Adrenal gland (tissue), 12 donors: ENCODE data around the gene KCNS1. TPM values are rescaled to one million over a fixed set of nuclear protein-coding genes. Genes with fewer than 3 reads are reported as not detected.

Source experiments
- DNase-seq, 7 donors: peaks; one replicate each; pipeline ENCODE4 v3.0.0-alpha.2; 2019 to 2020
- H3K27ac ChIP-seq, 5 donors: fragments of 200-600 bp; sonication (generic) in 4 of 5; 1 replicate in 3 of 5; 2 replicates in 2 of 5; pipeline versions ENCODE4 v1.5.1 to v1.8.0; 2016 to 2020; ENCODE audit warnings: mild to moderate bottlenecking in 1 of 5
- H3K27me3 ChIP-seq: fragments of 200-600 bp; 2 replicates; pipeline ENCODE4 v1.8.0; 2021
- H3K36me3 ChIP-seq, 2 donors: fragments of 200-600 bp; replicated peaks in 1 of 2; 1 replicate in 1 of 2; 2 replicates in 1 of 2; pipeline versions ENCODE4 v1.5.1 to v1.8.0; 2018 to 2022
- H3K4me1 ChIP-seq, 2 donors: fragments of 200-600 bp; replicated peaks in 1 of 2; 1 replicate in 1 of 2; 2 replicates in 1 of 2; pipeline versions ENCODE4 v1.5.1 to v1.8.0; 2018 to 2021
- H3K4me3 ChIP-seq, 4 donors: fragments of 200-600 bp; sonication (generic) in 3 of 4; one replicate each; pipeline ENCODE4 v1.5.1; 2016 to 2018
- H3K9me3 ChIP-seq, 3 donors: fragments of 200-600 bp; sonication (generic) in 1 of 3; replicated peaks in 1 of 3; 1 replicate in 2 of 3; 2 replicates in 1 of 3; pipeline versions ENCODE4 v1.5.1 to v1.8.0; 2016 to 2021
- CTCF ChIP-seq, 6 experiments: fragments of 450-650 bp in 4 of 6; fragments of 200-600 bp in 2 of 6; sonication (generic) in 1 of 6; IDR thresholded peaks; 1 replicate in 5 of 6; 2 replicates in 1 of 6; pipeline versions ENCODE4 v1.5.1 to v1.8.0; 2016 to 2021; ENCODE audit warnings: antibody characterized with exemption in 6 of 6, mild to moderate bottlenecking in 2 of 6, moderate library complexity in 1 of 6
- POLR2A ChIP-seq, 2 donors: fragments of 450-650 bp; IDR thresholded peaks; one replicate each; pipeline ENCODE4 v1.6.1; 2017; ENCODE audit warnings: antibody characterized with exemption in 2 of 2, mild to moderate bottlenecking in 2 of 2, moderate library complexity in 1 of 2
- WGBS, 4 donors: extraction: QIAGEN DNeasy Blood & Tissue Kit in 2 of 4; methylation state at CpG; one replicate each; pipeline versions ENCODE4 v1.1.5 to v1.1.7; 2013 to 2017; 5-methylcytosine and 5-hydroxymethylcytosine counted together
- intact Hi-C, 2 donors: fragments of 100-400 bp; cut with DNase I; formaldehyde crosslinking; loops; one replicate each; pipeline versions ENCODE4 v1.14.1 to v1.15.0; 2022 to 2023
- polyA plus RNA-seq, 3 donors: library from polyadenylated mRNA; stranded (reverse); fragments of 200-250 nt in 2 of 3; fragments of 350-450 nt in 1 of 3; fragmentation: Illumina TruSeq in 1 of 3; extraction: RNeasy Lipid Tissue Mini Kit (QIAGEN cat#74804) in 1 of 3; gene quantifications; one replicate each; pipeline ENCODE4 v1.2.3, GENCODE V29; 2013 to 2014
- total RNA-seq, 9 donors: library from RNA; depleted of rRNA in 4 of 9; stranded (reverse); fragments of >200 nt in 4 of 9; fragments of 120-200 nt in 1 of 9; fragmentation: NEBNext Ultra II Directional in 1 of 9; extraction: Animal tissue kit (Norgen Biotek cat#: 25700) in 1 of 9; gene quantifications; one replicate each; pipeline versions ENCODE4 v1.1.0 to v1.2.4, GENCODE V29; 2013 to 2023
- donor health status: healthy with polysubstance abuse.
- donor health status: Bipolar disorder and iron deficiency.
- donor health status: DM: yes; HTN: yes; CAD: no.
- donor health status: DM: no; HTN: no; CAD: no.
- donor health status: DM: no; HTN: no; CAD: no.
- donor health status: DM: yes; HTN: yes; CAD: no.

Gene KCNS1
- total and polyA plus RNA-seq, 12 donors = 0.21 to 3.7 (median 0.42) TPM

- TF ChIP-seq CTCF (IDR thresholded peaks at IDR 0.05) = no peak
- no peak for TF ChIP-seq POLR2A (IDR thresholded peaks at IDR 0.05)
- Histone ChIP-seq H3K4me1 (peaks cover 4 to 7% of the 10 kb centered on the region in 2 donors), H3K36me3 (no peaks in the 10 kb centered on the region), H3K4me3 (no peak overlapping the region), H3K27ac (no peak overlapping the region), H3K27me3 (peaks cover 17% of the 10 kb centered on the region), H3K9me3 (no peaks in the 10 kb centered on the region)
- intact Hi-C loops = loop anchor here in 1 of 2 donors (5.0 kb wide), 1 partner anchor 51 kb away; no protein-coding TSS in a partner anchor
- DNase-seq = no peak
- 88 to 97% (median 96%) methylated on average over 7 of the region's 7 CpGs for WGBS, 4 donors
These were observed 8.0 kb downstream of the KCNS1 start for GRCh38 chr20:45092898-45093297.

GRCh38 chr20:45091366-45091765 is 9.6 kb downstream of the KCNS1 start:
- Histone ChIP-seq H3K27me3 (peaks cover 2% of the 10 kb centered on the region), H3K36me3 (no peaks in the 10 kb centered on the region), H3K27ac (no peak overlapping the region), H3K9me3 (no peaks in the 10 kb centered on the region), H3K4me3 (no peak overlapping the region), H3K4me1 (peaks cover 0 to 4% of the 10 kb centered on the region in 2 donors)
- intact Hi-C loops = loop anchor here in 1 of 2 donors (5.0 kb wide), 1 partner anchor 49 kb away; no protein-coding TSS in a partner anchor
- TF ChIP-seq POLR2A (IDR thresholded peaks at IDR 0.05) = no peak
- TF ChIP-seq CTCF (IDR thresholded peaks at IDR 0.05) = no peak
- no peak for DNase-seq
- 87 to 95% (median 91%) methylated on average over 3 of the region's 3 CpGs for WGBS, 4 donors

DNA sequence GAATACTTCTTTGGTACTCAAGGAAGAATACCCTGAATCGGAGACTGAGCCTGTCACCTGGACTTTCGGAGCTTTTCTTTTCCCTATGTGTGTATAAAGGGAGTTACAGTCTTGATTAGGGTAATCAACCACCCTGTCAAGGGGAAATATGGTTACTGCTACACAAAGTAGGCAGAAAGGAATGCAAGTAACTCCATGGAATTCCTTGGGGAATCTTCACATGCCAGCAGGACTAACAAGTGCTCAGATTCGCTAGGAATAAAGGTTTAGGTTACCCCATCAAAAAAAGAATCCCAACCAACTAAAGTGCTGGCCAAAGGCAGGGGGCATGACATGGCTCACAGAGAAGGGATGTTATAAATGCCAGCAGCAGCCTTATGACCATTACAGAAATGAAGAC is 10.4 kb downstream of the KCNS1 start:
- no peak overlapping the region for H3K4me3 ChIP-seq
- TF ChIP-seq POLR2A (IDR thresholded peaks at IDR 0.05) = no peak
- no peak for TF ChIP-seq CTCF (IDR thresholded peaks at IDR 0.05)
- DNase-seq = no peak
- no peaks in the 10 kb centered on the region for H3K36me3 ChIP-seq
- H3K4me1 ChIP-seq = peaks cover 0 to 1% of the 10 kb centered on the region in 2 donors
- no peak overlapping the region for H3K27ac ChIP-seq
- WGBS, 4 donors = 88 to 97% (median 93%) methylated on average over 3 of the region's 3 CpGs
- no peaks in the 10 kb centered on the region for H3K9me3 ChIP-seq
- intact Hi-C loops = loop anchor here in 1 of 2 donors (5.0 kb wide), 1 partner anchor 48 kb away; no protein-coding TSS in a partner anchor
- H3K27me3 ChIP-seq = no peaks in the 10 kb centered on the region

- Histone ChIP-seq H3K27me3 (no peaks in the 10 kb centered on the region), H3K4me1 (no peaks in the 10 kb centered on the region), H3K9me3 (no peaks in the 10 kb centered on the region), H3K27ac (no peak overlapping the region), H3K36me3 (no peaks in the 10 kb centered on the region), H3K4me3 (no peak overlapping the region)
- intact Hi-C loops = no loop called here
- DNase-seq = no peak
- TF ChIP-seq CTCF (IDR thresholded peaks at IDR 0.05) = no peak
- no peak for TF ChIP-seq POLR2A (IDR thresholded peaks at IDR 0.05)
- 91 to 94% (median 92%) methylated on average over 7 of the region's 7 CpGs for WGBS, 4 donors
These were observed 12.7 kb downstream of the KCNS1 start for GRCh38 chr20:45088247-45088646.
